ENCODE measurements around the gene PHACTR3.
"Not testable (repeated sequence)": the region's sequence is repeated elsewhere in the genome, so short reads cannot be mapped to it uniquely, and the experiment has no call there.

Gene PHACTR3

GRCh38 chr20:59616306-59616705 is 12.0 kb downstream of the PHACTR3 start:
- no peaks in the 10 kb centered on the region for H3K4me1 ChIP-seq (ENCODE audit: control insufficient read depth, low read depth, low read length)
- no peaks in the 10 kb centered on the region for H3K9me3 ChIP-seq (ENCODE audit: control insufficient read depth, low read depth, low read length)
- H3K36me3 ChIP-seq (ENCODE audit: control insufficient read depth, low read depth, low read length) = no peaks in the 10 kb centered on the region
- H3K4me3 ChIP-seq (ENCODE audit: low read length) = no peak overlapping the region
- H3K27me3 ChIP-seq (ENCODE audit: control insufficient read depth, insufficient read depth, low read length) = no peaks in the 10 kb centered on the region
- H3K9ac ChIP-seq (ENCODE audit: low read length) = no peak overlapping the region
- H3K27ac ChIP-seq (ENCODE audit: low read length) = no peak overlapping the region

- H3K9me3 ChIP-seq (ENCODE audit: control insufficient read depth, low read depth, low read length) = no peaks in the 10 kb centered on the region
- no peak overlapping the region for H3K9ac ChIP-seq (ENCODE audit: low read length)
- no peak overlapping the region for H3K27ac ChIP-seq (ENCODE audit: low read length)
- no peaks in the 10 kb centered on the region for H3K36me3 ChIP-seq (ENCODE audit: control insufficient read depth, low read depth, low read length)
- no peaks in the 10 kb centered on the region for H3K27me3 ChIP-seq (ENCODE audit: control insufficient read depth, insufficient read depth, low read length)
- H3K4me1 ChIP-seq (ENCODE audit: control insufficient read depth, low read depth, low read length) = no peaks in the 10 kb centered on the region
- no peak overlapping the region for H3K4me3 ChIP-seq (ENCODE audit: low read length)
Observed at GRCh38 chr20:59617221-59617620, 12.9 kb downstream of the PHACTR3 start.

- no peak overlapping the region for H3K4me3 ChIP-seq (ENCODE audit: low read length)
- no peak overlapping the region for H3K27ac ChIP-seq (ENCODE audit: low read length)
- no peak overlapping the region for H3K9ac ChIP-seq (ENCODE audit: low read length)
Observed at GRCh38 chr20:59618131-59618530, 13.8 kb downstream of the PHACTR3 start.

GRCh38 chr20:59618585-59618984 is 14.2 kb downstream of the PHACTR3 start:
- H3K9ac ChIP-seq (ENCODE audit: low read length); H3K27me3 ChIP-seq (ENCODE audit: control insufficient read depth, insufficient read depth, low read length); H3K27ac ChIP-seq (ENCODE audit: low read length); H3K9me3 ChIP-seq (ENCODE audit: control insufficient read depth, low read depth, low read length); H3K4me3 ChIP-seq (ENCODE audit: low read length); H3K4me1 ChIP-seq (ENCODE audit: control insufficient read depth, low read depth, low read length); H3K36me3 ChIP-seq (ENCODE audit: control insufficient read depth, low read depth, low read length): not testable (repeated sequence)

More at GRCh38 chr20:59618131-59618530, 13.8 kb downstream of the PHACTR3 start:
- Histone ChIP-seq H3K9me3 (ENCODE audit: control insufficient read depth, low read depth, low read length) (no peaks in the 10 kb centered on the region), H3K27me3 (ENCODE audit: control insufficient read depth, insufficient read depth, low read length) (no peaks in the 10 kb centered on the region), H3K4me1 (ENCODE audit: control insufficient read depth, low read depth, low read length) (no peaks in the 10 kb centered on the region), H3K36me3 (ENCODE audit: control insufficient read depth, low read depth, low read length) (no peaks in the 10 kb centered on the region)

- no peak overlapping the region for H3K27ac ChIP-seq (ENCODE audit: low read length)
- no peak overlapping the region for H3K9ac ChIP-seq (ENCODE audit: low read length)
- no peaks in the 10 kb centered on the region for H3K9me3 ChIP-seq (ENCODE audit: control insufficient read depth, low read depth, low read length)
Observed at GRCh38 chr20:59620860-59621505, 16.6 kb downstream of the PHACTR3 start.

GRCh38 chr20:59622496-59622895 is 18.2 kb downstream of the PHACTR3 start:
- Histone ChIP-seq H3K4me1 (ENCODE audit: control insufficient read depth, low read depth, low read length) (no peaks in the 10 kb centered on the region), H3K4me3 (ENCODE audit: low read length) (no peak overlapping the region)

More at GRCh38 chr20:59620860-59621505, 16.6 kb downstream of the PHACTR3 start:
- Histone ChIP-seq H3K4me3 (ENCODE audit: low read length) (no peak overlapping the region), H3K36me3 (ENCODE audit: control insufficient read depth, low read depth, low read length) (no peaks in the 10 kb centered on the region), H3K4me1 (ENCODE audit: control insufficient read depth, low read depth, low read length) (no peaks in the 10 kb centered on the region), H3K27me3 (ENCODE audit: control insufficient read depth, insufficient read depth, low read length) (no peaks in the 10 kb centered on the region)

GRCh38 chr20:59623133-59623532 is 18.8 kb downstream of the PHACTR3 start:
- no peaks in the 10 kb centered on the region for H3K4me1 ChIP-seq (ENCODE audit: control insufficient read depth, low read depth, low read length)
- H3K4me3 ChIP-seq (ENCODE audit: low read length) = no peak overlapping the region
- H3K9me3 ChIP-seq (ENCODE audit: control insufficient read depth, low read depth, low read length) = no peaks in the 10 kb centered on the region
- H3K9ac ChIP-seq (ENCODE audit: low read length) = no peak overlapping the region
- no peak overlapping the region for H3K27ac ChIP-seq (ENCODE audit: low read length)
- no peaks in the 10 kb centered on the region for H3K27me3 ChIP-seq (ENCODE audit: control insufficient read depth, insufficient read depth, low read length)
- H3K36me3 ChIP-seq (ENCODE audit: control insufficient read depth, low read depth, low read length) = no peaks in the 10 kb centered on the region

More at GRCh38 chr20:59622496-59622895, 18.2 kb downstream of the PHACTR3 start:
- H3K27ac ChIP-seq (ENCODE audit: low read length) = no peak overlapping the region
- H3K9me3 ChIP-seq (ENCODE audit: control insufficient read depth, low read depth, low read length) = no peaks in the 10 kb centered on the region
- no peak overlapping the region for H3K9ac ChIP-seq (ENCODE audit: low read length)
- H3K36me3 ChIP-seq (ENCODE audit: control insufficient read depth, low read depth, low read length) = no peaks in the 10 kb centered on the region
- no peaks in the 10 kb centered on the region for H3K27me3 ChIP-seq (ENCODE audit: control insufficient read depth, insufficient read depth, low read length)

GRCh38 chr20:59623583-59623982 is 19.2 kb downstream of the PHACTR3 start:
- Histone ChIP-seq H3K36me3 (ENCODE audit: control insufficient read depth, low read depth, low read length) (no peaks in the 10 kb centered on the region), H3K9ac (ENCODE audit: low read length) (no peak overlapping the region), H3K9me3 (ENCODE audit: control insufficient read depth, low read depth, low read length) (no peaks in the 10 kb centered on the region), H3K27me3 (ENCODE audit: control insufficient read depth, insufficient read depth, low read length) (no peaks in the 10 kb centered on the region), H3K4me1 (ENCODE audit: control insufficient read depth, low read depth, low read length) (no peaks in the 10 kb centered on the region), H3K4me3 (ENCODE audit: low read length) (no peak overlapping the region), H3K27ac (ENCODE audit: low read length) (no peak overlapping the region)

- no peak overlapping the region for H3K9ac ChIP-seq (ENCODE audit: low read length)
- H3K9me3 ChIP-seq (ENCODE audit: control insufficient read depth, low read depth, low read length) = no peaks in the 10 kb centered on the region
Observed at GRCh38 chr20:59624401-59624800, 20.1 kb downstream of the PHACTR3 start.

GRCh38 chr20:59625214-59625922 is 21.0 kb downstream of the PHACTR3 start:
- Histone ChIP-seq H3K27ac (ENCODE audit: low read length) (no peak overlapping the region), H3K4me3 (ENCODE audit: low read length) (no peak overlapping the region), H3K4me1 (ENCODE audit: control insufficient read depth, low read depth, low read length) (no peaks in the 10 kb centered on the region), H3K9ac (ENCODE audit: low read length) (no peak overlapping the region), H3K36me3 (ENCODE audit: control insufficient read depth, low read depth, low read length) (no peaks in the 10 kb centered on the region), H3K9me3 (ENCODE audit: control insufficient read depth, low read depth, low read length) (no peaks in the 10 kb centered on the region), H3K27me3 (ENCODE audit: control insufficient read depth, insufficient read depth, low read length) (no peaks in the 10 kb centered on the region)

More at GRCh38 chr20:59624401-59624800, 20.1 kb downstream of the PHACTR3 start:
- no peaks in the 10 kb centered on the region for H3K36me3 ChIP-seq (ENCODE audit: control insufficient read depth, low read depth, low read length)
- H3K4me3 ChIP-seq (ENCODE audit: low read length) = no peak overlapping the region
- H3K27ac ChIP-seq (ENCODE audit: low read length) = no peak overlapping the region
- no peaks in the 10 kb centered on the region for H3K4me1 ChIP-seq (ENCODE audit: control insufficient read depth, low read depth, low read length)
- H3K27me3 ChIP-seq (ENCODE audit: control insufficient read depth, insufficient read depth, low read length) = no peaks in the 10 kb centered on the region

- no peak overlapping the region for H3K9ac ChIP-seq (ENCODE audit: low read length)
- H3K36me3 ChIP-seq (ENCODE audit: control insufficient read depth, low read depth, low read length) = no peaks in the 10 kb centered on the region
- no peaks in the 10 kb centered on the region for H3K27me3 ChIP-seq (ENCODE audit: control insufficient read depth, insufficient read depth, low read length)
Observed at GRCh38 chr20:59627298-59627697, 23.0 kb downstream of the PHACTR3 start.

GRCh38 chr20:59628171-59628570 is 23.8 kb downstream of the PHACTR3 start:
- no peak overlapping the region for H3K4me3 ChIP-seq (ENCODE audit: low read length)

More at GRCh38 chr20:59627298-59627697, 23.0 kb downstream of the PHACTR3 start:
- Histone ChIP-seq H3K27ac (ENCODE audit: low read length) (no peak overlapping the region), H3K9me3 (ENCODE audit: control insufficient read depth, low read depth, low read length) (peaks cover 2% of the 10 kb centered on the region), H3K4me3 (ENCODE audit: low read length) (no peak overlapping the region), H3K4me1 (ENCODE audit: control insufficient read depth, low read depth, low read length) (no peaks in the 10 kb centered on the region)

More at GRCh38 chr20:59628171-59628570, 23.8 kb downstream of the PHACTR3 start:
- Histone ChIP-seq H3K27ac (ENCODE audit: low read length) (no peak overlapping the region), H3K36me3 (ENCODE audit: control insufficient read depth, low read depth, low read length) (no peaks in the 10 kb centered on the region), H3K4me1 (ENCODE audit: control insufficient read depth, low read depth, low read length) (no peaks in the 10 kb centered on the region), H3K9ac (ENCODE audit: low read length) (no peak overlapping the region), H3K9me3 (ENCODE audit: control insufficient read depth, low read depth, low read length) (peaks cover 2% of the 10 kb centered on the region), H3K27me3 (ENCODE audit: control insufficient read depth, insufficient read depth, low read length) (no peaks in the 10 kb centered on the region)
